Right lobe of liver (tissue), 6 donors: ENCODE data around the gene ARMC7. TPM values are rescaled to one million over a fixed set of nuclear protein-coding genes. Genes with fewer than 3 reads are reported as not detected.
"Not testable (repeated sequence)": the region's sequence is repeated elsewhere in the genome, so short reads cannot be mapped to it uniquely, and the experiment has no call there.

Experiments used
- ATAC-seq, 4 donors: fragments of 200-7000 bp; cut with Tn5 transposase; one replicate each; pipeline ENCODE4 v1.9.1; 2020; ENCODE audit warnings: mild to moderate bottlenecking in 4 of 4, moderate library complexity in 4 of 4
- DNase-seq, 3 donors: peaks; one replicate each; pipeline ENCODE4 v3.0.0-alpha.2; 2020
- H3K27ac ChIP-seq, 3 donors: fragments of 200-600 bp; one replicate each; pipeline ENCODE4 v1.8.0; 2022
- H3K27me3 ChIP-seq, 2 donors: fragments of 200-600 bp; one replicate each; pipeline ENCODE4 v1.8.0; 2022
- H3K36me3 ChIP-seq, 4 donors: fragments of 200-600 bp; sonication (generic) in 1 of 4; one replicate each; pipeline versions ENCODE4 v1.5.1 to v1.8.0; 2017 to 2022; ENCODE audit warnings: control low read depth in 1 of 4
- H3K4me1 ChIP-seq, 4 donors: fragments of 200-600 bp; sonication (generic) in 1 of 4; one replicate each; pipeline versions ENCODE4 v1.5.1 to v1.8.0; 2017 to 2022; ENCODE audit warnings: control low read depth in 1 of 4
- H3K4me3 ChIP-seq, 3 donors: fragments of 200-600 bp; one replicate each; pipeline ENCODE4 v1.8.0; 2022
- H3K9me3 ChIP-seq, 4 donors: fragments of 200-600 bp; sonication (generic) in 1 of 4; one replicate each; pipeline versions ENCODE4 v1.5.1 to v1.8.0; 2017 to 2022; ENCODE audit warnings: control low read depth in 1 of 4
- POLR2A ChIP-seq: fragments of 450-650 bp; IDR thresholded peaks from one replicate; pipeline ENCODE4 v1.6.1; 2017; ENCODE audit warnings: antibody characterized with exemption, mild to moderate bottlenecking
- WGBS: methylation state at CpG from one replicate; pipeline ENCODE4 v1.1.6; 2018; ENCODE audit warnings: low coverage, low lambda C conversion rate; ENCODE audit not compliant: insufficient coverage; ENCODE audit errors: missing lambda C conversion rate; 5-methylcytosine and 5-hydroxymethylcytosine counted together
- intact Hi-C, 2 donors: fragments of 100-400 bp; cut with DNase I; formaldehyde crosslinking; loops; one replicate each; pipeline versions ENCODE4 v1.11.2 to v1.14.1; 2022
- total RNA-seq, 6 experiments: library from RNA; depleted of rRNA in 2 of 6; stranded (reverse); fragments of >200 nt in 2 of 6; fragmentation: NEBNext Ultra II Directional in 3 of 6; extraction: Animal tissue kit (Norgen Biotek cat#: 25700) in 3 of 6; gene quantifications; one replicate each; pipeline versions ENCODE4 v1.1.0 to v1.2.4, GENCODE V29; 2016 to 2023
- TF ChIP-seq, protein P1 (sequence below), 4 donors: fragments of 200-600 bp in 3 of 4; fragments of 450-650 bp in 1 of 4; IDR thresholded peaks; one replicate each; pipeline versions ENCODE4 v1.5.1 to v1.8.0; 2016 to 2022; ENCODE audit warnings: antibody characterized with exemption in 4 of 4, mild to moderate bottlenecking in 2 of 4
- donor health status: DM: no; HTN: yes; CAD: no.
- donor health status: DM: no; HTN: no; CAD: no.
- donor health status: DM: no; HTN: no; CAD: no.
- donor health status: DM: no; HTN: yes; CAD: no.
- donor health status: DM: no; HTN: yes; CAD: no.

The ARMC7 gene
- total RNA-seq, 6 experiments from 2014 or later: 4.7 to 6.3 (median 5.3) TPM

DNA sequence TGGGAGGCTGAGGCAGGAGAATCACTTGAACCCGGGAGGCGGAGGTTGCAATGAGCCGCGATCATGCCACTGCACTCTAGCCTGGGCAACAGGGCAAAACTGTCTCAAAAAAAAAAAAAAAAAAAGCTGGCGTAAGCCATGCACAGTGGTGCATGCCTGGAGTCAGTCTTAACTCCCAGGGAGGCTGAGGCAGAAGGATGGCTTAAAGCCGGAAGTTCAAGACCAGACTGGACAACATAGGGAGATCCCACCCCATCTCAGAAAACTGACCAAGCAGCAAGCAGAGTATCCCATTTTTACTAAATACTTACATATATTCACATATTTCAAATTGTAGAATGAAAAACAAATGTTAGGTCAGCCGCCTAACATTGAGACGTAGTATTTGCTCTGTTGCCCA lies 17.2 kb downstream of the ARMC7 start:
- intact Hi-C loops: no loop called here
- Histone ChIP-seq H3K27ac (no peak overlapping the region), H3K27me3 (no peaks in the 10 kb centered on the region), H3K4me3 (no peak overlapping the region), H3K4me1 (peaks cover 0 to 6% (median 2%) of the 10 kb centered on the region in 4 donors), H3K9me3 (no peaks in the 10 kb centered on the region), H3K36me3 (no peaks in the 10 kb centered on the region)
- DNase-seq (peak in 1 of 3 donors; percentile 15), ATAC-seq (no peak)
- TF ChIP-seq POLR2A: no peak
- TF ChIP-seq, protein P1, sequence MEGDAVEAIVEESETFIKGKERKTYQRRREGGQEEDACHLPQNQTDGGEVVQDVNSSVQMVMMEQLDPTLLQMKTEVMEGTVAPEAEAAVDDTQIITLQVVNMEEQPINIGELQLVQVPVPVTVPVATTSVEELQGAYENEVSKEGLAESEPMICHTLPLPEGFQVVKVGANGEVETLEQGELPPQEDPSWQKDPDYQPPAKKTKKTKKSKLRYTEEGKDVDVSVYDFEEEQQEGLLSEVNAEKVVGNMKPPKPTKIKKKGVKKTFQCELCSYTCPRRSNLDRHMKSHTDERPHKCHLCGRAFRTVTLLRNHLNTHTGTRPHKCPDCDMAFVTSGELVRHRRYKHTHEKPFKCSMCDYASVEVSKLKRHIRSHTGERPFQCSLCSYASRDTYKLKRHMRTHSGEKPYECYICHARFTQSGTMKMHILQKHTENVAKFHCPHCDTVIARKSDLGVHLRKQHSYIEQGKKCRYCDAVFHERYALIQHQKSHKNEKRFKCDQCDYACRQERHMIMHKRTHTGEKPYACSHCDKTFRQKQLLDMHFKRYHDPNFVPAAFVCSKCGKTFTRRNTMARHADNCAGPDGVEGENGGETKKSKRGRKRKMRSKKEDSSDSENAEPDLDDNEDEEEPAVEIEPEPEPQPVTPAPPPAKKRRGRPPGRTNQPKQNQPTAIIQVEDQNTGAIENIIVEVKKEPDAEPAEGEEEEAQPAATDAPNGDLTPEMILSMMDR (IDR thresholded peaks at IDR 0.05): no peak
- WGBS: 94% methylated on average over 3 of the region's 8 CpGs

DNA sequence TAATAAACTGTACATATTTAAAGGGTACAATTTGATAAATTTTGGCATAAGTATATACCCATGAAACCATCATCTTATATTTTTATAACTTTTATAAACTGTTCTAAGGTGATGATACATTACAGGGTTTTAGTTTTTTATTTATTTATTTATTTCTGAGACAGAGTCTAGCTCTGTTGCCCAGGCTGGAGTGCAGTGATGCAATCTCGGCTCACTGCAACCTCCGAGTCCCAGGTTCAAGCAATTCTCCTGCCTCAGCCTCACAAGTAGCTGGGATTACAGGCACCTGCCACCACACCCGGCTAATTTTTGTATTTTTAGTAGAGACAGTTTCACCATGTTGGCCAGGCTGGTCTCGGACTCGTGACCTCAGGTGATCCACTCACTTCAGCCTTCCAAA lies 18.2 kb downstream of the ARMC7 start:
- H3K36me3 ChIP-seq, H3K27me3 ChIP-seq, H3K9me3 ChIP-seq, H3K4me3 ChIP-seq, ATAC-seq, DNase-seq, H3K27ac ChIP-seq, H3K4me1 ChIP-seq, intact Hi-C loops: not testable (repeated sequence)
- WGBS: 75% methylated on average over 5 of the region's 5 CpGs

DNA sequence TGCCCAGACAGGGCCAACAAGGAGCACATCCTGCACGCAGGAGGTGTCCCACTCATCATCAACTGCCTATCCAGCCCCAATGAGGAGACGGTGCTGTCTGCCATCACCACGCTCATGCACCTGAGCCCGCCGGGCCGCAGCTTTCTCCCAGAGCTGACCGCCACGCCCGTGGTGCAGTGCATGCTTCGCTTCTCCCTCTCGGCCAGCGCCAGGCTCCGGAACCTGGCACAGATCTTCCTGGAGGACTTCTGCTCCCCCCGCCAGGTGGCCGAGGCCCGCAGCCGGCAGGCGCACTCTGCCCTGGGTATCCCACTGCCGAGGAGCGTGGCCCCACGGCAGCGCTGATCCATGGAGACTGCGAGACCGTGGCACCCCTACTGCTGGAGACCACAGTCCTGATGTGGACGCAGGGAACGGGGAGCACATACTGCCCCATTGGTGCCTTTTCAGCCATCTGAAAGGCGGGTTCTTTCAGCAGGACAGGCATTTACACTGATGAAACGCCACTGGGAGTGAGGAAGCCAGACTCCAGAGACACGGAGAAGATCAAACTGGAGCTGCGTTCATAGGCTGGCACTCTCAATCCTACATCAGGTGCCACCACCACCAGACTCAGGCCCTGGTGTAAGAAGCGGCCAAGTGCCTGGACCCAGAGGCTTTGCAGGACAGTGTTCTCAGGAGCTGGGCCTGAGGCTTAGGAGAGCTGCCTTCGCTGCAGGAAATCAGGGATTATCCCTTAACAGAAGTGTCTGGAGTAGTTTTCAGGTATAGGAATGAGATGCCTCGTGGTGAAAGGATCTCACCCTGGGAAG lies 19.1 kb downstream of the ARMC7 start:
- Histone ChIP-seq H3K4me3 (no peak overlapping the region), H3K36me3 (no peaks in the 10 kb centered on the region), H3K27me3 (no peaks in the 10 kb centered on the region), H3K27ac (no peak overlapping the region), H3K4me1 (peaks cover 0 to 6% (median under 1%) of the 10 kb centered on the region in 4 donors), H3K9me3 (no peaks in the 10 kb centered on the region)
- intact Hi-C loops: no loop called here
- ATAC-seq (no peak), DNase-seq (no peak)
- TF ChIP-seq POLR2A: no peak
- TF ChIP-seq, protein P1 (IDR thresholded peaks at IDR 0.05): no peak
- WGBS: 56% methylated on average over 4 of the region's 33 CpGs

DNA sequence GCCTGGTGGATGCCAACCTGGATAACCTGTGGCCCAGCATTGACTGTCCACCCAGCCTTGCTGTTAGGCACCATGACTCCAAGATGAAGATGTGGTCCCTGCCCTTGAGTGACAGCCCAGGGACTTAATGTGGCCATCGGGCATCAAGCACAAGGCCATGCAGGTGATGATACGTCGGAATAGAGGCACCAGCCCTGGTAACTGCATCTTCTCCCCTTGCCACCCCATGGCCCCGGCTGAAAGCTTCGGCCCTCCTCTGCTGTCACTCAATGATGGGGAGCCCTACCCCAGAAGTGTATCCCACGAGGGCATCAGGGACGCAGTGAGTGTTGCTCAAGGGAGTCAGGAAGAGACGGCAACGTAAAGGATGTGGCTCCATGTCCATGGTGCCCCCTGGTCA lies 19.8 kb downstream of the ARMC7 start:
- intact Hi-C loops: no loop called here
- TF ChIP-seq POLR2A: no peak
- TF ChIP-seq, protein P1 (IDR thresholded peaks at IDR 0.05): no peak
- peaks cover 0 to 6% (median 0%) of the 10 kb centered on the region in 4 donors for H3K4me1 ChIP-seq
- DNase-seq: no peak
- H3K9me3 ChIP-seq: no peaks in the 10 kb centered on the region
- H3K36me3 ChIP-seq: no peaks in the 10 kb centered on the region
- H3K27me3 ChIP-seq: no peaks in the 10 kb centered on the region
- ATAC-seq: no peak
- H3K4me3 ChIP-seq: no peak overlapping the region
- 82% methylated on average over 6 of the region's 9 CpGs for WGBS
- H3K27ac ChIP-seq: no peak overlapping the region

DNA sequence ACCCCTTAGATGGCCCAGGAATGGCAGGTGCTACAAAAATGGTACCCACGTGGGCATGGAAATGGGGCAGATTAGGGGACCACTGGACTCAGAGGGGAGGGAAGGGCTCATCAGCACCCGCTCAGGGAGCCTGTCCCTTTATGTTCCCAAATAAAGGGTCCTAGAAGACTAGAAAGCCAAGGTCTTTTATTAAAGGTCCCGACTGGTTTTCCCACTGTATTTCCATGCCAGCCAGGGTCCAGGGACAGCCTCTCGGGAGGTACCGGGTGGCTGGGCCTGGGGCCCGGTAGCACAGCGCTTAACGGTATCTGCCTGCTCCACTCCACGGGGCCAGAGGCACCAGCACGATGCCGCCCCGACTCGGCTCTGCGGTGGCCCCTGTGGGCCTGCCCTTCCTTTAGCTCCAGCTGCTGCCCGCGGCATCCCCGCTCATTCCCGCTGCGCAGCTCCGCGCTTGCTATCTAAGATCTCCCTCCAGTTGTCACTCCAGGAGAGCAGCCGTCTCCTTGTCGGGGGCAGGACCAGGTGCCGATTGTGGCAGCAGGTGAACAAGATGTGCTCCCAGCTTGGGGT lies 20.4 kb downstream of the ARMC7 start:
- 80% methylated on average over 9 of the region's 24 CpGs for WGBS
- peaks cover 0 to 6% (median 0%) of the 10 kb centered on the region in 4 donors for H3K4me1 ChIP-seq
- ATAC-seq: no peak
- no peak for DNase-seq
- H3K9me3 ChIP-seq: no peaks in the 10 kb centered on the region
- TF ChIP-seq, protein P1 (IDR thresholded peaks at IDR 0.05): no peak
- no peak for TF ChIP-seq POLR2A
- H3K27me3 ChIP-seq: no peaks in the 10 kb centered on the region
- H3K27ac ChIP-seq: no peak overlapping the region
- no peaks in the 10 kb centered on the region for H3K36me3 ChIP-seq
- intact Hi-C loops: no loop called here
- H3K4me3 ChIP-seq: peak overlapping the region in 1 of 3 donors; percentile 94
